ENCODE results near the gene ADCY9.
"Not testable (repeated sequence)": the region's sequence is repeated elsewhere in the genome, so short reads cannot be mapped to it uniquely, and the experiment has no call there.

DNA sequence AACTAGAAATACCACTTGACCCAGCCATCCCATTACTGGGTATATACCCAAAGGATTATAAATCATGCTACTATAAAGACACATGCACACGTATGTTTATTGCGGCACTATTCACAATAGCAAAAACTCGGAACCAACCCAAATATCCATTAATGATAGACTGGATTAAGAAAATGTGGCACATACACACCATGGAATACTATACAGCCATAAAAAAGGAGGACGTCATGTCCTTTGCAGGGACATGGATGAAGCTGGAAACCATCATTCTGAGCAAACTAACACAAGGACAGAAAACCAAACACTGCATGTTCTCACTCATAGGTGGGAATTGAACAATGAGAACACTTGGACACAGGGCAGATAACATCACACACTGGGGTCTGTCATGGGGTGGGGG, 174.1 kb downstream of the ADCY9 start:
- not testable (repeated sequence) for TF ChIP-seq POLR2A (IDR thresholded peaks at IDR 0.05)
- TF ChIP-seq, protein P1, sequence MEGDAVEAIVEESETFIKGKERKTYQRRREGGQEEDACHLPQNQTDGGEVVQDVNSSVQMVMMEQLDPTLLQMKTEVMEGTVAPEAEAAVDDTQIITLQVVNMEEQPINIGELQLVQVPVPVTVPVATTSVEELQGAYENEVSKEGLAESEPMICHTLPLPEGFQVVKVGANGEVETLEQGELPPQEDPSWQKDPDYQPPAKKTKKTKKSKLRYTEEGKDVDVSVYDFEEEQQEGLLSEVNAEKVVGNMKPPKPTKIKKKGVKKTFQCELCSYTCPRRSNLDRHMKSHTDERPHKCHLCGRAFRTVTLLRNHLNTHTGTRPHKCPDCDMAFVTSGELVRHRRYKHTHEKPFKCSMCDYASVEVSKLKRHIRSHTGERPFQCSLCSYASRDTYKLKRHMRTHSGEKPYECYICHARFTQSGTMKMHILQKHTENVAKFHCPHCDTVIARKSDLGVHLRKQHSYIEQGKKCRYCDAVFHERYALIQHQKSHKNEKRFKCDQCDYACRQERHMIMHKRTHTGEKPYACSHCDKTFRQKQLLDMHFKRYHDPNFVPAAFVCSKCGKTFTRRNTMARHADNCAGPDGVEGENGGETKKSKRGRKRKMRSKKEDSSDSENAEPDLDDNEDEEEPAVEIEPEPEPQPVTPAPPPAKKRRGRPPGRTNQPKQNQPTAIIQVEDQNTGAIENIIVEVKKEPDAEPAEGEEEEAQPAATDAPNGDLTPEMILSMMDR (IDR thresholded peaks at IDR 0.05), result not testable (repeated sequence)
